Measurements from ENCODE around the gene ATF3.

The ATF3 gene

GRCh38 chr1:212578041-212578440 is 30.5 kb upstream of the ATF3 start:
- H3K4me3 ChIP-seq (ENCODE audit: low read length): no peak overlapping the region
- no peak for TF ChIP-seq CTCF (conservative IDR thresholded peaks at IDR 0.05; ENCODE audit: low read length)
- no peak for DNase-seq (ENCODE audit: low read depth)

GRCh38 chr1:212581034-212581433 is 27.5 kb upstream of the ATF3 start:
- no peak overlapping the region for H3K4me3 ChIP-seq (ENCODE audit: low read length)
- no peak for DNase-seq (ENCODE audit: low read depth)
- no peak for TF ChIP-seq CTCF (conservative IDR thresholded peaks at IDR 0.05; ENCODE audit: low read length)

GRCh38 chr1:212582291-212582690 is 26.3 kb upstream of the ATF3 start:
- no peak for TF ChIP-seq CTCF (conservative IDR thresholded peaks at IDR 0.05; ENCODE audit: low read length)
- no peak overlapping the region for H3K4me3 ChIP-seq (ENCODE audit: low read length)
- no peak for DNase-seq (ENCODE audit: low read depth)

- H3K4me3 ChIP-seq (ENCODE audit: low read length): no peak overlapping the region
- no peak for DNase-seq (ENCODE audit: low read depth)
- TF ChIP-seq CTCF (conservative IDR thresholded peaks at IDR 0.05; ENCODE audit: low read length): no peak
Measured at GRCh38 chr1:212582808-212583615, 25.5 kb upstream of the ATF3 start.

GRCh38 chr1:212583643-212584042 is 24.9 kb upstream of the ATF3 start:
- TF ChIP-seq CTCF (conservative IDR thresholded peaks at IDR 0.05; ENCODE audit: low read length): no peak
- DNase-seq (ENCODE audit: low read depth): no peak
- no peak overlapping the region for H3K4me3 ChIP-seq (ENCODE audit: low read length)

GRCh38 chr1:212584092-212584886 is 24.3 kb upstream of the ATF3 start:
- no peak for DNase-seq (ENCODE audit: low read depth)

More at GRCh38 chr1:212584092-212584886, 24.3 kb upstream of the ATF3 start:
- no peak overlapping the region for H3K4me3 ChIP-seq (ENCODE audit: low read length)
- no peak for TF ChIP-seq CTCF (conservative IDR thresholded peaks at IDR 0.05; ENCODE audit: low read length)
